SK-N-SH treated with all-trans-retinoic acid at 6 μM for 48 hours (cell line): ENCODE results near the gene BNC2.
A peak's percentile ranks its signal among the peaks of the same experiment; 100 is the strongest.

ENCODE experiments used
- ATAC-seq: fragments of 200-7000 bp; cut with Tn5 transposase; 3 replicates; pipeline ENCODE4 v1.9.1; 2020; ENCODE audit warnings: mild to moderate bottlenecking, moderate library complexity
- ARNTL ChIP-seq: fragments of 450-650 bp; formaldehyde crosslinking; IDR thresholded peaks from 2 replicates; pipeline ENCODE4 v1.5.0; 2020; ENCODE audit warnings: low read depth, mild to moderate bottlenecking, moderate library complexity, borderline replicate concordance
- BACH2 ChIP-seq: fragments of 250-450 bp; sonication (Bioruptor Pico); IDR thresholded peaks from 2 replicates; pipeline ENCODE4 v1.9.0; 2021; ENCODE audit warnings: mild to moderate bottlenecking, borderline replicate concordance
- CSDC2 ChIP-seq: fragments of 250-450 bp; sonication (Bioruptor Pico); IDR thresholded peaks from 2 replicates; pipeline ENCODE4 v1.5.0; 2020; ENCODE audit warnings: mild to moderate bottlenecking, moderate library complexity
- CSRNP3 ChIP-seq: fragments of 250-450 bp; sonication (Bioruptor Pico); IDR thresholded peaks from 2 replicates; pipeline ENCODE4 v1.5.1; 2021; ENCODE audit warnings: mild to moderate bottlenecking, moderate library complexity
- ESRRG ChIP-seq: fragments of 250-450 bp; sonication (Bioruptor Pico); IDR thresholded peaks from 2 replicates; pipeline ENCODE4 v1.6.1; 2021; ENCODE audit warnings: mild to moderate bottlenecking
- GLIS3 ChIP-seq: fragments of 250-450 bp; sonication (Bioruptor Pico); IDR thresholded peaks from 2 replicates; pipeline ENCODE4 v1.5.0; 2020; ENCODE audit warnings: mild to moderate bottlenecking, moderate library complexity
- ISL1 ChIP-seq: fragments of 250-450 bp; sonication (Bioruptor Pico); IDR thresholded peaks from 2 replicates; pipeline ENCODE4 v2.1.2; 2022; ENCODE audit warnings: mild to moderate bottlenecking, moderate library complexity
- OSR1 ChIP-seq: fragments of 250-450 bp; sonication (Bioruptor Pico); IDR thresholded peaks from 2 replicates; pipeline ENCODE4 v1.8.0; 2022; ENCODE audit warnings: moderate library complexity, mild to moderate bottlenecking, inconsistent platforms
- PATZ1 ChIP-seq: fragments of 250-450 bp; sonication (Bioruptor Pico); IDR thresholded peaks from 2 replicates; pipeline ENCODE4 v1.8.0; 2020; ENCODE audit warnings: mild to moderate bottlenecking, moderate library complexity, borderline replicate concordance
- POU6F1 ChIP-seq: fragments of 250-450 bp; sonication (Bioruptor Pico); IDR thresholded peaks from 2 replicates; pipeline ENCODE4 v1.8.0; 2021; ENCODE audit warnings: low read depth, mild to moderate bottlenecking, moderate library complexity, borderline replicate concordance
- PPARA ChIP-seq: fragments of 250-450 bp; sonication (Bioruptor Pico); IDR thresholded peaks from 2 replicates; pipeline ENCODE4 v1.5.0; 2020; ENCODE audit warnings: mild to moderate bottlenecking, borderline replicate concordance
- RARB ChIP-seq: fragments of 250-450 bp; sonication (Bioruptor Pico); IDR thresholded peaks from 2 replicates; pipeline ENCODE4 v1.8.0; 2021; ENCODE audit warnings: mild to moderate bottlenecking, moderate library complexity
- SNAI2 ChIP-seq: fragments of 250-450 bp; sonication (Bioruptor Pico); IDR thresholded peaks from 2 replicates; pipeline ENCODE4 v1.5.0; 2020; ENCODE audit warnings: mild to moderate bottlenecking, moderate library complexity
- TCF4 ChIP-seq: fragments of 250-450 bp; sonication (Bioruptor Pico); IDR thresholded peaks from 2 replicates; pipeline ENCODE4 v1.8.0; 2021; ENCODE audit warnings: mild to moderate bottlenecking, moderate library complexity, borderline replicate concordance
- TOX ChIP-seq: fragments of 250-450 bp; sonication (Bioruptor Pico); IDR thresholded peaks from 2 replicates; pipeline ENCODE4 v1.8.0; 2021; ENCODE audit warnings: mild to moderate bottlenecking, moderate library complexity, borderline replicate concordance
- ZC3H10 ChIP-seq: fragments of 250-450 bp; sonication (Bioruptor Pico); IDR thresholded peaks from 2 replicates; pipeline ENCODE4 v1.5.1; 2021; ENCODE audit warnings: mild to moderate bottlenecking, moderate library complexity
- ZFP3 ChIP-seq: fragments of 250-450 bp; sonication (Bioruptor Pico); IDR thresholded peaks from 2 replicates; pipeline ENCODE4 v1.5.0; 2020; ENCODE audit warnings: mild to moderate bottlenecking, moderate library complexity
- ZFP30 ChIP-seq: fragments of 450-650 bp; formaldehyde crosslinking; IDR thresholded peaks from 2 replicates; pipeline ENCODE4 v1.5.0; 2022; ENCODE audit warnings: mild to moderate bottlenecking, moderate library complexity
- ZNF565 ChIP-seq: fragments of 450-650 bp; formaldehyde crosslinking; conservative IDR thresholded peaks from 2 replicates; pipeline ENCODE4 v1.5.0; 2020; ENCODE audit warnings: low read depth, mild to moderate bottlenecking, moderate library complexity
- ZNF70 ChIP-seq: fragments of 450-650 bp; formaldehyde crosslinking; IDR thresholded peaks from 2 replicates; pipeline ENCODE4 v1.5.0; 2020; ENCODE audit warnings: mild to moderate bottlenecking, moderate library complexity
- ZNF8 ChIP-seq: fragments of 450-650 bp; formaldehyde crosslinking; IDR thresholded peaks from 2 replicates; pipeline ENCODE4 v1.5.0; 2020; ENCODE audit warnings: mild to moderate bottlenecking, moderate library complexity
- TF ChIP-seq, protein P1 (sequence below): fragments of 250-450 bp; sonication (Bioruptor Pico); IDR thresholded peaks from 2 replicates; pipeline ENCODE4 v1.5.0; 2020; ENCODE audit warnings: mild to moderate bottlenecking, moderate library complexity
- TF ChIP-seq, protein P2 (sequence below): fragments of 250-450 bp; sonication (Bioruptor Pico); IDR thresholded peaks from 2 replicates; pipeline ENCODE4 v1.5.1; 2020; ENCODE audit warnings: low read depth, mild to moderate bottlenecking, moderate library complexity

The BNC2 gene

DNA sequence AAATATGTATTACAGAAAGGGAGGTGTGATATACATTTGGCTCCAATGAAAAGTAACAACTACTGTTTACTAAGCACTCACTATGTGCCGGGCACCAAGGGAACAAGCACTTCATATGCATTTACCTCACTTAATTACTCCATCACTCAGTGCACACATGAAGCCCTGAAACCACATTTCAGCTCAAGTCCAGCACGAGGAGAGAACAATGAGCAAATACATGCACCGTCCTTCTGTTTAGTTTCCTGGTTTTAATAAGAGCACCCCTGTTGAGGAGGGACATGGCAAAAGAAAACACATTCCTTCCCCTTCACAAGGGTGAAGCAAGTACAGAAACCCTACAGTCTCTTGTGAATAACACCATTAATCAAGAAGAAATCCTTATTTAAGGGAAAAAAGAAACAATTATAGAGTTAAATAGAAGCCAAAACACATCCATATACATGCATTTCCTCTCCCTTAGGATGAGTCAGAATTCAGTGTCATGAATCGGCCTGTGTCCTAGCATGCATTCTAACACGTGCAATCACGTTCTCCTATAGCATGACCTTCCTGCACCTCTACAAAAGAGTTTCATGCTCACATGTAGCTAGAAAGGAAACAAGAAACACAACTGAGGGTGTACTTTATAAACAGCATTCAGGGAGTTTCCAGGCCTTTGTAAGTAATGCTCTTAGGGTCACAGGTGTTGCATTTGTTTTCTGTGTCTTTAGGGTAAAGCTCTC is 411.6 kb downstream of the BNC2 start:
- ATAC-seq: peak; percentile 34; the same call in 2 of the 3 replicates

GRCh38 chr9:16455842-16456241 is 414.6 kb downstream of the BNC2 start:
- no peak for TF ChIP-seq CSDC2 (CRISPR knock-in tag)
- ATAC-seq: no peak

More for the DNA sequence above, 411.6 kb downstream of the BNC2 start:
- TF ChIP-seq ISL1 (CRISPR knock-in tag): no peak
- no peak for TF ChIP-seq ZC3H10
- no peak for TF ChIP-seq ZNF565 (CRISPR knock-in tag)
- no peak for TF ChIP-seq ZFP30
- TF ChIP-seq, protein P1, sequence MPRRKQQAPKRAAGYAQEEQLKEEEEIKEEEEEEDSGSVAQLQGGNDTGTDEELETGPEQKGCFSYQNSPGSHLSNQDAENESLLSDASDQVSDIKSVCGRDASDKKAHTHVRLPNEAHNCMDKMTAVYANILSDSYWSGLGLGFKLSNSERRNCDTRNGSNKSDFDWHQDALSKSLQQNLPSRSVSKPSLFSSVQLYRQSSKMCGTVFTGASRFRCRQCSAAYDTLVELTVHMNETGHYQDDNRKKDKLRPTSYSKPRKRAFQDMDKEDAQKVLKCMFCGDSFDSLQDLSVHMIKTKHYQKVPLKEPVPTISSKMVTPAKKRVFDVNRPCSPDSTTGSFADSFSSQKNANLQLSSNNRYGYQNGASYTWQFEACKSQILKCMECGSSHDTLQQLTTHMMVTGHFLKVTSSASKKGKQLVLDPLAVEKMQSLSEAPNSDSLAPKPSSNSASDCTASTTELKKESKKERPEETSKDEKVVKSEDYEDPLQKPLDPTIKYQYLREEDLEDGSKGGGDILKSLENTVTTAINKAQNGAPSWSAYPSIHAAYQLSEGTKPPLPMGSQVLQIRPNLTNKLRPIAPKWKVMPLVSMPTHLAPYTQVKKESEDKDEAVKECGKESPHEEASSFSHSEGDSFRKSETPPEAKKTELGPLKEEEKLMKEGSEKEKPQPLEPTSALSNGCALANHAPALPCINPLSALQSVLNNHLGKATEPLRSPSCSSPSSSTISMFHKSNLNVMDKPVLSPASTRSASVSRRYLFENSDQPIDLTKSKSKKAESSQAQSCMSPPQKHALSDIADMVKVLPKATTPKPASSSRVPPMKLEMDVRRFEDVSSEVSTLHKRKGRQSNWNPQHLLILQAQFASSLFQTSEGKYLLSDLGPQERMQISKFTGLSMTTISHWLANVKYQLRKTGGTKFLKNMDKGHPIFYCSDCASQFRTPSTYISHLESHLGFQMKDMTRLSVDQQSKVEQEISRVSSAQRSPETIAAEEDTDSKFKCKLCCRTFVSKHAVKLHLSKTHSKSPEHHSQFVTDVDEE (CRISPR knock-in tag): no peak
- TF ChIP-seq CSRNP3 (CRISPR knock-in tag): no peak
- TF ChIP-seq ESRRG (CRISPR knock-in tag): no peak
- no peak for TF ChIP-seq ARNTL
- no peak for TF ChIP-seq SNAI2 (CRISPR knock-in tag)
- TF ChIP-seq BACH2 (CRISPR knock-in tag): no peak
- TF ChIP-seq PPARA (CRISPR knock-in tag): no peak
- no peak for TF ChIP-seq ZNF8 (CRISPR knock-in tag)
- TF ChIP-seq GLIS3 (CRISPR knock-in tag): no peak
- TF ChIP-seq ZFP3: no peak
- TF ChIP-seq POU6F1 (CRISPR knock-in tag): no peak
- TF ChIP-seq OSR1 (CRISPR knock-in tag): no peak
- TF ChIP-seq ZNF70: no peak
- TF ChIP-seq, all 23 proteins: peak for 0

- no peak for ATAC-seq
- TF ChIP-seq ZC3H10 (no peak), PATZ1 (no peak), TCF4 (no peak), ARNTL (no peak), BACH2 (CRISPR knock-in tag) (no peak), ZFP3 (no peak), RARB (CRISPR knock-in tag) (no peak), TOX (CRISPR knock-in tag) (no peak), ZNF70 (no peak), PPARA (CRISPR knock-in tag) (no peak), ESRRG (CRISPR knock-in tag) (no peak), CSDC2 (CRISPR knock-in tag) (no peak), ISL1 (CRISPR knock-in tag) (no peak), ZNF8 (CRISPR knock-in tag) (no peak), ZNF565 (CRISPR knock-in tag) (no peak), OSR1 (CRISPR knock-in tag) (no peak), POU6F1 (CRISPR knock-in tag) (no peak)
- TF ChIP-seq, protein P2, sequence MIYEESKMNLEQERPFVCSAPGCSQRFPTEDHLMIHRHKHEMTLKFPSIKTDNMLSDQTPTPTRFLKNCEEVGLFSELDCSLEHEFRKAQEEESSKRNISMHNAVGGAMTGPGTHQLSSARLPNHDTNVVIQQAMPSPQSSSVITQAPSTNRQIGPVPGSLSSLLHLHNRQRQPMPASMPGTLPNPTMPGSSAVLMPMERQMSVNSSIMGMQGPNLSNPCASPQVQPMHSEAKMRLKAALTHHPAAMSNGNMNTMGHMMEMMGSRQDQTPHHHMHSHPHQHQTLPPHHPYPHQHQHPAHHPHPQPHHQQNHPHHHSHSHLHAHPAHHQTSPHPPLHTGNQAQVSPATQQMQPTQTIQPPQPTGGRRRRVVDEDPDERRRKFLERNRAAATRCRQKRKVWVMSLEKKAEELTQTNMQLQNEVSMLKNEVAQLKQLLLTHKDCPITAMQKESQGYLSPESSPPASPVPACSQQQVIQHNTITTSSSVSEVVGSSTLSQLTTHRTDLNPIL (CRISPR knock-in tag): no peak
- TF ChIP-seq, protein P1 (CRISPR knock-in tag): no peak
Observed at GRCh38 chr9:16453390-16453789, 417.1 kb downstream of the BNC2 start.
